PFSK-1 (cell line): ENCODE results near the gene CCDC28A.

Source experiments
- FOXP2 ChIP-seq: optimal IDR thresholded peaks from 2 replicates; pipeline ENCODE3; 2011; ENCODE audit warnings: borderline replicate concordance, control low read depth, inconsistent platforms; ENCODE audit not compliant: insufficient read depth; ENCODE audit errors: extremely low read length, extremely low read depth
- POLR2AphosphoS5 ChIP-seq: IDR thresholded peaks from 2 replicates; pipeline ENCODE4 v1.6.1; 2012; ENCODE audit warnings: low read depth, mild to moderate bottlenecking, control low read depth, low read length, moderate library complexity
- SIN3A ChIP-seq: IDR thresholded peaks from 2 replicates; pipeline ENCODE4 v1.6.1; 2012; ENCODE audit warnings: mild to moderate bottlenecking, low read length, moderate library complexity, borderline replicate concordance; ENCODE audit not compliant: insufficient read depth
- TAF1 ChIP-seq: IDR thresholded peaks from 2 replicates; pipeline ENCODE4 v1.6.1; 2012; ENCODE audit warnings: low read length, control low read depth, borderline replicate concordance; ENCODE audit not compliant: insufficient read depth
- TF ChIP-seq, protein P1 (sequence below), 2 experiments: IDR thresholded peaks; 2 replicates each; pipeline versions ENCODE4 v1.6.1 to v1.8.0; 2011 to 2012; ENCODE audit warnings: low read depth in 2 of 2, low read length in 2 of 2, control low read depth in 1 of 2, inconsistent platforms in 1 of 2, mild to moderate bottlenecking in 1 of 2, moderate library complexity in 1 of 2; ENCODE audit not compliant: insufficient read depth in 1 of 2

Gene CCDC28A

DNA sequence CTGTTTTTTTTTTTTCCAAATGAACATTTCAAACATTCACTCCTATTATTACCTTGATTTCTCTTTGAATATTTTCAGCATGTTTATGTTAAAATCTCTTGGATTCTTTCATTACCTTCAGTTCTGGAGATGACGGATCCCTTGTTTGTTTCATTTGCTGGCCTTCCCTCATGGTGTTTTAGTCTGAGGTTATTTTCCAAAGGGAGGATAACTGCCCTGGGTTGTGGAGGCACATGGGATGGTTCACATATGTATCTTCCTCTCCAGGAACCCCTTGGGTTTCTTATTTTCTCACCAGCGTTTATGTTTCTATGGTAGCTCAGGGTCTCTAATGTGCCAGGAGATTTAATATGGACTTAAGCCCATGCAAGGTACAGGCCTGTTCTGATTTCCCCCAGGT, 58.6 kb downstream of the CCDC28A start:
- TF ChIP-seq, protein P1, sequence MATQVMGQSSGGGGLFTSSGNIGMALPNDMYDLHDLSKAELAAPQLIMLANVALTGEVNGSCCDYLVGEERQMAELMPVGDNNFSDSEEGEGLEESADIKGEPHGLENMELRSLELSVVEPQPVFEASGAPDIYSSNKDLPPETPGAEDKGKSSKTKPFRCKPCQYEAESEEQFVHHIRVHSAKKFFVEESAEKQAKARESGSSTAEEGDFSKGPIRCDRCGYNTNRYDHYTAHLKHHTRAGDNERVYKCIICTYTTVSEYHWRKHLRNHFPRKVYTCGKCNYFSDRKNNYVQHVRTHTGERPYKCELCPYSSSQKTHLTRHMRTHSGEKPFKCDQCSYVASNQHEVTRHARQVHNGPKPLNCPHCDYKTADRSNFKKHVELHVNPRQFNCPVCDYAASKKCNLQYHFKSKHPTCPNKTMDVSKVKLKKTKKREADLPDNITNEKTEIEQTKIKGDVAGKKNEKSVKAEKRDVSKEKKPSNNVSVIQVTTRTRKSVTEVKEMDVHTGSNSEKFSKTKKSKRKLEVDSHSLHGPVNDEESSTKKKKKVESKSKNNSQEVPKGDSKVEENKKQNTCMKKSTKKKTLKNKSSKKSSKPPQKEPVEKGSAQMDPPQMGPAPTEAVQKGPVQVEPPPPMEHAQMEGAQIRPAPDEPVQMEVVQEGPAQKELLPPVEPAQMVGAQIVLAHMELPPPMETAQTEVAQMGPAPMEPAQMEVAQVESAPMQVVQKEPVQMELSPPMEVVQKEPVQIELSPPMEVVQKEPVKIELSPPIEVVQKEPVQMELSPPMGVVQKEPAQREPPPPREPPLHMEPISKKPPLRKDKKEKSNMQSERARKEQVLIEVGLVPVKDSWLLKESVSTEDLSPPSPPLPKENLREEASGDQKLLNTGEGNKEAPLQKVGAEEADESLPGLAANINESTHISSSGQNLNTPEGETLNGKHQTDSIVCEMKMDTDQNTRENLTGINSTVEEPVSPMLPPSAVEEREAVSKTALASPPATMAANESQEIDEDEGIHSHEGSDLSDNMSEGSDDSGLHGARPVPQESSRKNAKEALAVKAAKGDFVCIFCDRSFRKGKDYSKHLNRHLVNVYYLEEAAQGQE (IDR thresholded peaks at IDR 0.05; ENCODE audit: insufficient read depth in 1 of 2, low read depth in 2 of 2, low read length in 2 of 2), result no peak
- TF ChIP-seq SIN3A, result no peak
- TF ChIP-seq POLR2AphosphoS5, result no peak
- no peak for TF ChIP-seq TAF1
- no peak for TF ChIP-seq FOXP2

DNA sequence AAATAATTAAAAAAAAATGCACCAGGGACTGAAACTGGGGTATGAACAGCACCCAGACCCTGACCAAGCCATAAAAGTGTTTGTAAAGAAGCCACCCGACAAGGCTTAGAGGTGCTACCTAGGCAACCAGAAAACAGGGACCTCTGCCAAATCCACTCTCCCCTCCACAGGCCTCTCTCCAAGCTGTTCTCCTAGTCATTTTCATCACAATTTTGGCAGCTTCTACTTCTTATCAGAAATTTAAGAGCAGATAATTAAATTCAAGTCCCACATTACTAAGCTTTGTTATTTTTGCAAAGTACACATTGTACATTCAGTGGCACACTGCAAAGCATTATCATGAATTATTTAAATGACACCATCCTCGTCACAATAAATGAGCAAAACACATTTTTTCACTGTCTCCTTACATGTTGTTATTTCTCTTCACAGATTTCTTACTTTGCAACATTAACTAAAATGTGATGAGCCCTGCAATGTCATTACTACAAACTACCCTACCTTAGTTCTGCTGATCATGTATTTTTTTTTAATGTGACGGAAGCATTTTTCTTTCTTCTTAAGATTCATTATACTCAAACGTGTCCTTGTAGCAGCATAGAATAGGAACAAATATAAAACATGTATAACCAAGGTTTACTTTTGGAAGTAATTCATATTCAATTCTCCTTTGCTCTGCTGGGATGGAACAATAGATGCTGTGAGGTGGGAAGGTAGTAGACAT, 60.4 kb downstream of the CCDC28A start:
- no peak for TF ChIP-seq SIN3A
- TF ChIP-seq POLR2AphosphoS5, result no peak
- no peak for TF ChIP-seq FOXP2
- no peak for TF ChIP-seq TAF1
- TF ChIP-seq, protein P1 (IDR thresholded peaks at IDR 0.05; ENCODE audit: insufficient read depth in 1 of 2, low read depth in 2 of 2, low read length in 2 of 2), result no peak

DNA sequence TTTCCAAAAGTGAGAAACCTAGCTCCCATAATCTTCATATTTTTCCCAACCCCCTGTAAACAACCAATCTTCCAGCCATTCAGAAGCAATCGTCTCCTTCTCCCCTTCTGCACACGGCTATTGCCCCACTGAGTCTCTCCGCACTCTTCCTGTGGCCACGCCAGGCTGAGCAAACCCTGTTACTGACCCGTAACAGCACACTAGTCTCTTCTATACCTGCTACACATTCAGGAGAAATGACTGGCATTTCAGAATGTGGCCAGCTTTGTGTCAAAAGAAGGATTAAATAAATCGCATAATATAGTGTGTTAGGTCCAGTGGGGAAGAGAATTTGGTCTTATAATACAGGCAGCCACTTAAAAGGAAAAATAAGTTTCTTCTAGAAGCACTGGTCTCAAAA, 63.7 kb downstream of the CCDC28A start:
- TF ChIP-seq POLR2AphosphoS5, result no peak
- TF ChIP-seq, protein P1 (IDR thresholded peaks at IDR 0.05; ENCODE audit: insufficient read depth in 1 of 2, low read depth in 2 of 2, low read length in 2 of 2), result no peak
- TF ChIP-seq FOXP2, result no peak
- TF ChIP-seq TAF1, result no peak
- TF ChIP-seq SIN3A, result no peak
